H9 (cell line): ENCODE measurements around the gene ABCG8. TPM values are rescaled to one million over a fixed set of nuclear protein-coding genes. Genes with fewer than 3 reads are reported as not detected.

Experiments used
- DNase-seq: peaks from one replicate; pipeline ENCODE4 v3.0.0-alpha.2; 2017
- H2AFZ ChIP-seq: one replicate; pipeline ENCODE4 v1.6.1; 2013; ENCODE audit warnings: mild to moderate bottlenecking, low read length, control low read depth, moderate library complexity
- H2AK5ac ChIP-seq: 2 replicates; pipeline ENCODE4 v1.6.1; 2013; ENCODE audit warnings: low read length, control low read depth, mixed read lengths; ENCODE audit not compliant: insufficient read length
- H2BK120ac ChIP-seq: one replicate; pipeline ENCODE4 v1.6.1; 2013; ENCODE audit warnings: low read depth, mild to moderate bottlenecking, low read length, control low read depth, inconsistent platforms; ENCODE audit not compliant: poor library complexity, severe bottlenecking
- H2BK12ac ChIP-seq: 2 replicates; pipeline ENCODE4 v1.6.1; 2013; ENCODE audit warnings: low read length, control low read depth, mixed read lengths, low read depth; ENCODE audit not compliant: insufficient read length
- H2BK15ac ChIP-seq: 2 replicates; pipeline ENCODE4 v1.6.1; 2013; ENCODE audit warnings: low read depth, low read length, control low read depth
- H2BK20ac ChIP-seq: one replicate; pipeline ENCODE4 v1.6.1; 2013; ENCODE audit warnings: low read depth, mild to moderate bottlenecking, low read length, control low read depth, inconsistent platforms; ENCODE audit not compliant: poor library complexity, severe bottlenecking
- H2BK5ac ChIP-seq: 2 replicates; pipeline ENCODE4 v1.6.1; 2013; ENCODE audit warnings: low read length, control low read depth, mixed read lengths; ENCODE audit not compliant: insufficient read length
- H3K14ac ChIP-seq: 2 replicates; pipeline ENCODE4 v1.6.1; 2013; ENCODE audit warnings: low read length, control low read depth; ENCODE audit not compliant: insufficient read depth
- H3K18ac ChIP-seq: 2 replicates; pipeline ENCODE4 v1.6.1; 2013; ENCODE audit warnings: low read depth, mild to moderate bottlenecking, mixed read lengths, low read length, control low read depth; ENCODE audit not compliant: insufficient read length
- H3K23ac ChIP-seq: 2 replicates; pipeline ENCODE4 v1.6.1; 2013; ENCODE audit warnings: low read length, control low read depth, mixed read lengths, low read depth; ENCODE audit not compliant: insufficient read length
- H3K23me2 ChIP-seq: 2 replicates; pipeline ENCODE4 v1.6.1; 2013; ENCODE audit warnings: low read depth, mild to moderate bottlenecking, mixed read lengths, low read length, control low read depth; ENCODE audit not compliant: insufficient read length, poor library complexity, severe bottlenecking
- H3K27ac ChIP-seq: 2 replicates; pipeline ENCODE4 v1.5.1; 2013; ENCODE audit warnings: low read length, control low read depth, mixed read lengths, low read depth; ENCODE audit not compliant: insufficient read length
- H3K27me3 ChIP-seq: 2 replicates; pipeline ENCODE4 v1.6.1; 2013; ENCODE audit warnings: low read length, control low read depth, inconsistent platforms; ENCODE audit not compliant: insufficient read depth
- H3K4ac ChIP-seq: 2 replicates; pipeline ENCODE4 v1.6.1; 2013; ENCODE audit warnings: low read depth, mild to moderate bottlenecking, control low read depth, inconsistent platforms, low read length, moderate library complexity
- H3K4me1 ChIP-seq: 2 replicates; pipeline ENCODE4 v1.6.1; 2013; ENCODE audit warnings: low read length, control low read depth, inconsistent platforms; ENCODE audit not compliant: insufficient read depth
- H3K4me2 ChIP-seq: 2 replicates; pipeline ENCODE4 v1.6.1; 2013; ENCODE audit warnings: low read length, control low read depth, mixed read lengths; ENCODE audit not compliant: insufficient read length, insufficient read depth
- H3K56ac ChIP-seq: 2 replicates; pipeline ENCODE4 v1.6.1; 2013; ENCODE audit warnings: low read depth, mild to moderate bottlenecking, mixed read lengths, low read length, control low read depth; ENCODE audit not compliant: insufficient read length
- H3K79me1 ChIP-seq: 2 replicates; pipeline ENCODE4 v1.6.1; 2013; ENCODE audit warnings: low read depth, mild to moderate bottlenecking, moderate library complexity, low read length, control low read depth, inconsistent platforms; ENCODE audit not compliant: insufficient read depth, poor library complexity, severe bottlenecking
- H3K79me2 ChIP-seq: 2 replicates; pipeline ENCODE4 v1.6.1; 2013; ENCODE audit warnings: low read length, control low read depth, inconsistent platforms; ENCODE audit not compliant: insufficient read depth
- H3K9ac ChIP-seq: 2 replicates; pipeline ENCODE4 v1.6.1; 2013; ENCODE audit warnings: low read length, control low read depth, mixed read lengths; ENCODE audit not compliant: insufficient read length; ENCODE audit errors: extremely low read depth
- H3K9me3 ChIP-seq: one replicate; pipeline ENCODE4 v1.6.1; 2013; ENCODE audit warnings: low read depth, low read length, inconsistent platforms; ENCODE audit not compliant: control insufficient read depth
- H3T11ph ChIP-seq: one replicate; pipeline ENCODE4 v1.6.1; 2013; ENCODE audit warnings: mild to moderate bottlenecking, low read length, control low read depth, inconsistent platforms
- H4K20me1 ChIP-seq: one replicate; pipeline ENCODE4 v1.6.1; 2013; ENCODE audit not compliant: control insufficient read depth, insufficient read length, insufficient read depth
- H4K5ac ChIP-seq: 2 replicates; pipeline ENCODE4 v1.6.1; 2013; ENCODE audit warnings: low read depth, mild to moderate bottlenecking, mixed read lengths, low read length, control low read depth; ENCODE audit not compliant: insufficient read length
- H4K8ac ChIP-seq: replicated peaks from 2 replicates; pipeline ENCODE4 v1.6.1; 2013; ENCODE audit warnings: low read length, control low read depth, mixed read lengths, low read depth; ENCODE audit not compliant: insufficient read length
- H4K91ac ChIP-seq: 2 replicates; pipeline ENCODE4 v1.6.1; 2013; ENCODE audit warnings: low read depth, mild to moderate bottlenecking, moderate library complexity, mixed read lengths, low read length, control low read depth; ENCODE audit not compliant: insufficient read length
- H3K27ac Mint-ChIP-seq, 3 experiments: 2 replicates in 2 of 3; 3 replicates in 1 of 3; pipeline ENCODE4 v1.8.0; 2020 to 2021; ENCODE audit warnings: mixed read lengths in 3 of 3, mild to moderate bottlenecking in 1 of 3, moderate library complexity in 1 of 3
- H3K27me3 Mint-ChIP-seq: 2 replicates; pipeline ENCODE4 v1.8.0; 2021; ENCODE audit warnings: low read depth, mild to moderate bottlenecking, moderate library complexity, mixed read lengths
- H3K36me3 Mint-ChIP-seq, 3 experiments: 2 replicates in 2 of 3; 3 replicates in 1 of 3; pipeline ENCODE4 v1.8.0; 2020 to 2021; ENCODE audit warnings: low read depth in 3 of 3, mixed read lengths in 3 of 3; ENCODE audit not compliant: insufficient read depth in 1 of 3
- H3K4me1 Mint-ChIP-seq, 2 experiments: 2 replicates each; pipeline ENCODE4 v1.8.0; 2020; ENCODE audit warnings: mixed read lengths in 2 of 2
- H3K4me3 Mint-ChIP-seq, 2 experiments: 2 replicates in 1 of 2; 3 replicates in 1 of 2; pipeline ENCODE4 v1.8.0; 2020 to 2021; ENCODE audit warnings: mild to moderate bottlenecking in 2 of 2, mixed read lengths in 2 of 2, moderate library complexity in 1 of 2
- H3K9me3 Mint-ChIP-seq, 2 experiments: 2 replicates in 1 of 2; 3 replicates in 1 of 2; pipeline ENCODE4 v1.8.0; 2020; ENCODE audit warnings: mild to moderate bottlenecking in 2 of 2, mixed read lengths in 2 of 2, moderate library complexity in 1 of 2
- CTCF ChIP-seq: fragments of 200-600 bp; sonication (generic); conservative IDR thresholded peaks from 3 replicates; pipeline ENCODE4 v1.8.0; 2021; ENCODE audit warnings: antibody characterized with exemption, mild to moderate bottlenecking
- WGBS: extraction: QIAGEN DNeasy Blood & Tissue Kit; methylation state at CpG from one replicate; pipeline ENCODE4 v1.1.7; 2013; ENCODE audit warnings: missing lambda C conversion rate, low lambda C conversion rate, mixed read lengths; ENCODE audit not compliant: insufficient read length; ENCODE audit errors: extremely low coverage; 5-methylcytosine and 5-hydroxymethylcytosine counted together
- total RNA-seq: library from RNA; stranded (reverse); gene quantifications from 2 replicates; pipeline ENCODE4 v1.2.1, GENCODE V29; 2021

The ABCG8 gene
- total RNA-seq, 1 experiment from 2014 or later = not detected

GRCh38 chr2:43823751-43824150 is 15.0 kb upstream of the ABCG8 start:
- no peak overlapping the region for H4K91ac ChIP-seq
- H3K27ac Mint-ChIP-seq = no peak overlapping the region
- H3T11ph ChIP-seq = no peak overlapping the region
- H3K23ac ChIP-seq = no peak overlapping the region
- H3K23me2 ChIP-seq = no peaks in the 10 kb centered on the region
- no peak overlapping the region for H4K5ac ChIP-seq
- no peak overlapping the region for H3K27ac ChIP-seq
- H2AK5ac ChIP-seq = no peak overlapping the region
- H3K4me1 Mint-ChIP-seq = peaks cover 7 to 8% of the 10 kb centered on the region in 2 experiments
- no peak for TF ChIP-seq CTCF
- H2BK5ac ChIP-seq = no peak overlapping the region
- H2BK120ac ChIP-seq = no peak overlapping the region
- no peak overlapping the region for H3K18ac ChIP-seq
- no peak overlapping the region for H2AFZ ChIP-seq
- no peaks in the 10 kb centered on the region for H3K36me3 Mint-ChIP-seq
- no peaks in the 10 kb centered on the region for H3K79me1 ChIP-seq
- no peak overlapping the region for H2BK15ac ChIP-seq
- no peaks in the 10 kb centered on the region for H3K9me3 Mint-ChIP-seq
- H3K4me2 ChIP-seq = no peak overlapping the region
- H3K27me3 Mint-ChIP-seq = no peaks in the 10 kb centered on the region; the same call in none of the 2 replicates
- no peak overlapping the region for H3K14ac ChIP-seq
- no peaks in the 10 kb centered on the region for H3K79me2 ChIP-seq
- no peaks in the 10 kb centered on the region for H3K4me1 ChIP-seq
- H3K9ac ChIP-seq = no peak overlapping the region
- no peaks in the 10 kb centered on the region for H3K27me3 ChIP-seq
- H4K8ac ChIP-seq = no peak overlapping the region
- H3K4ac ChIP-seq = no peak overlapping the region
- WGBS = no CpG with 5 or more reads among the region's 11 CpGs
- H4K20me1 ChIP-seq = no peaks in the 10 kb centered on the region
- no peaks in the 10 kb centered on the region for H3K9me3 ChIP-seq
- no peak overlapping the region for H3K4me3 Mint-ChIP-seq
- no peak overlapping the region for H3K56ac ChIP-seq
- DNase-seq = no peak
- no peak overlapping the region for H2BK12ac ChIP-seq
- H2BK20ac ChIP-seq = no peak overlapping the region
